HG03378 (cell line): ENCODE measurements around the gene CDH4.

ENCODE experiments used
- ATAC-seq: cut with Tn5 transposase; IDR thresholded peaks from one replicate; pipeline ENCODE4 v1.9.1; 2021; ENCODE audit warnings: mild to moderate bottlenecking, moderate library complexity; ENCODE audit not compliant: unreplicated experiment

CDH4 gene

GRCh38 chr20:61614706-61615100, 362.6 kb downstream of the CDH4 start:
- ATAC-seq = no peak

GRCh38 chr20:61615806-61616205, 363.7 kb downstream of the CDH4 start:
- no peak for ATAC-seq

- no peak for ATAC-seq
These were observed 367.7 kb downstream of the CDH4 start for GRCh38 chr20:61619751-61620150.

GRCh38 chr20:61620174-61620573, 368.1 kb downstream of the CDH4 start:
- ATAC-seq = no peak

GRCh38 chr20:61621035-61621730, 369.1 kb downstream of the CDH4 start:
- ATAC-seq = no peak

GRCh38 chr20:61621852-61622251, 369.8 kb downstream of the CDH4 start:
- no peak for ATAC-seq

- ATAC-seq = no peak
These were observed 371.4 kb downstream of the CDH4 start for GRCh38 chr20:61623451-61623850.

- no peak for ATAC-seq
These were observed 373.2 kb downstream of the CDH4 start for GRCh38 chr20:61625246-61625645.

GRCh38 chr20:61626412-61626811, 374.4 kb downstream of the CDH4 start:
- ATAC-seq = no peak

- ATAC-seq = no peak
These were observed 375.8 kb downstream of the CDH4 start for GRCh38 chr20:61627791-61628415.

GRCh38 chr20:61628480-61628879, 376.4 kb downstream of the CDH4 start:
- ATAC-seq = no peak

- ATAC-seq = no peak
These were observed 377.0 kb downstream of the CDH4 start for GRCh38 chr20:61628901-61629601.

- ATAC-seq = no peak
These were observed 377.7 kb downstream of the CDH4 start for GRCh38 chr20:61629602-61630390.

GRCh38 chr20:61630391-61630650, 378.3 kb downstream of the CDH4 start:
- no peak for ATAC-seq

GRCh38 chr20:61630816-61631215, 378.8 kb downstream of the CDH4 start:
- ATAC-seq = no peak

GRCh38 chr20:61631751-61632150, 379.7 kb downstream of the CDH4 start:
- ATAC-seq = no peak

GRCh38 chr20:61633004-61633403, 380.9 kb downstream of the CDH4 start:
- no peak for ATAC-seq

- ATAC-seq = no peak
These were observed 382.5 kb downstream of the CDH4 start for GRCh38 chr20:61634376-61635145.

- ATAC-seq = no peak
These were observed 383.8 kb downstream of the CDH4 start for GRCh38 chr20:61635721-61636455.

GRCh38 chr20:61636531-61637116, 384.6 kb downstream of the CDH4 start:
- no peak for ATAC-seq
